Esophagus muscularis mucosa (tissue), 3 donors: ENCODE data around the gene WWOX.

ENCODE experiments used
- CTCF ChIP-seq, 3 experiments: fragments of 200-600 bp in 2 of 3; fragments of 450-650 bp in 1 of 3; sonication (generic) in 2 of 3; IDR thresholded peaks; one replicate each; pipeline ENCODE4 v1.5.1; 2017 to 2019; ENCODE audit warnings: antibody characterized with exemption in 3 of 3, mild to moderate bottlenecking in 2 of 3, moderate library complexity in 1 of 3
- POLR2AphosphoS5 ChIP-seq, 2 donors: sonication (generic); formaldehyde crosslinking; IDR thresholded peaks; one replicate each; pipeline ENCODE4 v1.6.1; 2017; ENCODE audit warnings: antibody characterized with exemption in 2 of 2

GRCh38 chr16:78460428-78460827 is 361.0 kb downstream of the WWOX start:
- TF ChIP-seq CTCF (IDR thresholded peaks at IDR 0.05) (no peak), POLR2AphosphoS5 (IDR thresholded peaks at IDR 0.05) (no peak)
